HG03064 (cell line): ENCODE data around the gene TMEM151A.
"Not testable (repeated sequence)": the region's sequence is repeated elsewhere in the genome, so short reads cannot be mapped to it uniquely, and the experiment has no call there.

ENCODE experiments used
- ATAC-seq: cut with Tn5 transposase; IDR thresholded peaks from one replicate; pipeline ENCODE4 v1.9.1; 2021; ENCODE audit warnings: low read depth; ENCODE audit not compliant: unreplicated experiment

The TMEM151A gene

GRCh38 chr11:66267039-66267378 lies 24.7 kb upstream of the TMEM151A start:
- no peak for ATAC-seq

- ATAC-seq, result peak; percentile 42
Measured at GRCh38 chr11:66267379-66268243, 24.1 kb upstream of the TMEM151A start.

- ATAC-seq, result peak; percentile 79
Measured at GRCh38 chr11:66268244-66268951, 23.3 kb upstream of the TMEM151A start, which contains the start of gene RAB1B. TSS of gene RAB1B (plus strand) at chr11:66268639. CDS start at chr11:66268680, 41 bp downstream.

- no peak for ATAC-seq
Measured at GRCh38 chr11:66268952-66269905, 22.5 kb upstream of the TMEM151A start.

GRCh38 chr11:66271816-66272215 lies 19.9 kb upstream of the TMEM151A start:
- ATAC-seq, result no peak

GRCh38 chr11:66272596-66272995 lies 19.1 kb upstream of the TMEM151A start:
- no peak for ATAC-seq

GRCh38 chr11:66274219-66274618 lies 17.5 kb upstream of the TMEM151A start:
- no peak for ATAC-seq

- ATAC-seq, result no peak
Measured at GRCh38 chr11:66275396-66275795, 16.3 kb upstream of the TMEM151A start.

GRCh38 chr11:66275984-66276612 lies 15.6 kb upstream of the TMEM151A start:
- no peak for ATAC-seq

GRCh38 chr11:66276619-66277018 lies 15.1 kb upstream of the TMEM151A start:
- ATAC-seq, result not testable (repeated sequence)

GRCh38 chr11:66277064-66277463 lies 14.6 kb upstream of the TMEM151A start:
- ATAC-seq, result not testable (repeated sequence)

- no peak for ATAC-seq
Measured at GRCh38 chr11:66277471-66278362, 14.0 kb upstream of the TMEM151A start, which contains the start of gene CNIH2. TSS of gene CNIH2 (plus strand) at chr11:66278175. CDS start at chr11:66278457, 282 bp downstream.

GRCh38 chr11:66278363-66279091 lies 13.2 kb upstream of the TMEM151A start:
- ATAC-seq, result no peak

- ATAC-seq, result no peak
Measured at GRCh38 chr11:66279092-66279734, 12.5 kb upstream of the TMEM151A start.

- ATAC-seq, result no peak
Measured at GRCh38 chr11:66280428-66280827, 11.3 kb upstream of the TMEM151A start.

GRCh38 chr11:66281001-66281400 lies 10.7 kb upstream of the TMEM151A start:
- no peak for ATAC-seq

- ATAC-seq, result no peak
Measured at GRCh38 chr11:66281776-66282467, 9.8 kb upstream of the TMEM151A start.
